Mononuclear cell (primary cell): ENCODE measurements around the gene ELP5. TPM values are rescaled to one million over a fixed set of nuclear protein-coding genes. Genes with fewer than 3 reads are reported as not detected.

ENCODE experiments used
- H3K27me3 ChIP-seq: 2 replicates; pipeline ENCODE4 v1.6.0; 2011; ENCODE audit warnings: low read length, control low read depth; ENCODE audit not compliant: insufficient read depth
- H3K4me1 ChIP-seq: 2 replicates; pipeline ENCODE4 v1.5.1; 2011; ENCODE audit warnings: mild to moderate bottlenecking, low read length, control low read depth; ENCODE audit not compliant: insufficient read depth
- H3K4me3 ChIP-seq: 2 replicates; pipeline ENCODE4 v1.5.1; 2011; ENCODE audit warnings: mild to moderate bottlenecking, low read length, moderate library complexity
- H3K9me3 ChIP-seq: 2 replicates; pipeline ENCODE4 v1.5.1; 2011; ENCODE audit warnings: low read depth, mild to moderate bottlenecking, control low read depth, low read length
- total RNA-seq: library from RNA; depleted of rRNA; stranded (reverse); fragments of >200 nt; gene quantifications from one replicate; pipeline ENCODE4 v1.2.3, GENCODE V29; 2012

ELP5 gene
- total RNA-seq, 1 donor: 14.4 TPM

DNA sequence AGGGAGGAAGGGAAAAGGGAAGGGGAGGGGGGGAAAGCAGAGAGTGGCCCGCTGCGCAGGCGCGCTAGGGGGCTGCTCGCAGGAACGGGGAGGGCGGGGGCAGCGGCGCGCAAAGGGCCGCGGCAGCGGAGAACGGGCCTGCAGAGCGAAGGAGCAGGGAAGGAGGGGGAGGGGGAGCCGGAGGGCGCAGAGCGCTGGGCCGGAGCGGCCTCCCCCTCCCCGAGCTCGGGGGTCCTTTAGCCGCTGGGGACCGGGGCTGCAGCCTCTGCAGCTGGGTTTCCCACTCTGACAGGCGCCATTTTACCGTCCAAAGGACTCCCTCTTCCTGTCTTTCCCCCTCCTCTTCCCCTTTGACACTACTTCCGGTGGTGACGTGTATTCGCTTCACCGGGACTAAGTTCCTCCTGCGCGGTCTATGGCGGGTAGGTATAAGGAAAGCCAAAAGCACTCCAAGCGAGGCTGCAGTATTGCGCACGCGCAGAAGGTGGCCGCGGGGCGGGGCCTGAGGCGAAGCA is 297 bp upstream of the ELP5 start, which contains the start of gene CTDNEP1:
TSS of gene CTDNEP1 (minus strand) at position 74 of the 515 bp plus-strand sequence. CDS start 438 bp downstream, outside the sequence.
- no peaks in the 10 kb centered on the region for H3K27me3 ChIP-seq
- peaks cover 39% of the 10 kb centered on the region for H3K4me1 ChIP-seq
- peak within 1 kb of the TSS; percentile 55 for H3K4me3 ChIP-seq

GRCh38 chr17:7253082-7253481 is 1.1 kb downstream of the ELP5 start:
- H3K27me3 ChIP-seq: no peaks in the 10 kb centered on the region
- H3K4me1 ChIP-seq: peaks cover 39% of the 10 kb centered on the region
- no peak overlapping the region for H3K4me3 ChIP-seq
- no peaks in the 10 kb centered on the region for H3K9me3 ChIP-seq

More for the DNA sequence above, 297 bp upstream of the ELP5 start, which contains the start of gene CTDNEP1:
- H3K9me3 ChIP-seq: no peaks in the 10 kb centered on the region

DNA sequence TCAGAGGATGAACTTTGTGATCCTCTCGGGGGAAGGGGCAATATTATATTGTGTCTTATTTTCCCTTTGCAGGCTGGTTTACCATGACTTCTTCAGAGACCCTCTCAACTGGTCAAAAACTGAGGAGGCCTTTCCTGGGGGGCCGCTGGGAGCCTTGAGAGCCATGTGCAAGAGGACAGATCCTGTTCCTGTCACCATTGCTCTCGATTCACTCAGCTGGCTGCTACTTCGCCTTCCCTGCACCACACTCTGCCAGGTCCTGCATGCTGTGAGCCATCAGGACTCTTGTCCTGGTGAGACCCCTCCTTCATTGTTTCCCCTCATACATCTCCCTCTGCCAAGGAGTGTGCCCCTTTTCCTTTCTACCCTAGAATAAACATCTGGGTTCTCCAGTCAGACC is 2.5 kb downstream of the ELP5 start:
- Histone ChIP-seq H3K9me3 (no peaks in the 10 kb centered on the region), H3K4me3 (no peak overlapping the region), H3K4me1 (peaks cover 33% of the 10 kb centered on the region), H3K27me3 (no peaks in the 10 kb centered on the region)

DNA sequence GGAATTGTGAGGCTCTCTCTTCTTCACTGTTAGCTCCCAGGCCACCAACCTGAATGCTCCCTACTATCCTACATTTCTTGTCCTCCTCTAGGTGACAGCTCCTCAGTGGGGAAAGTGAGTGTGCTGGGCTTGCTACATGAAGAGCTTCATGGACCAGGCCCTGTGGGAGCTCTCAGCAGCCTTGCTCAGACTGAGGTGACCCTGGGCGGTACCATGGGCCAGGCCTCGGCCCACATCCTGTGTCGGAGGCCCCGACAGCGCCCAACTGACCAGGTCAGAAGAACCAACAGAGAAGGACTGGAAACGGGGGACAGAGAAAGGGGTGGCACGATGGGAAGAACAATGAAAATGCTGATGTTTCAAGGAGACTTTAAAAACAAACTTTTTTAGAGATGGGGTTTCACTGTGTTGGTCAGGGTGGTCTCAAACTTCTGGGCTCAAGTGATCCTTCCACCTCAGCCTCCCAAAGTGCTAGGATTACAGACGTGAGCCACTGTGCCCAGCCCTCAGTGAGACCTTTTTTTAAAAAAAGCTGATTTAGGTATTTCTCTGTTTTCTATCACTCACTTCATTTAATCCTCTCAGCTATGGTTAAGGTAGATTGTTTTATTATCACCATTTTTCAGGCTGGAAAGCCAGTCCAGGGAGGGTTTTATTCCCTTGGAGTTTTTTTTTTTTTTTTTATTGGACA is 4.9 kb downstream of the ELP5 start:
- H3K4me3 ChIP-seq: no peak overlapping the region
- H3K4me1 ChIP-seq: peaks cover 31% of the 10 kb centered on the region

DNA sequence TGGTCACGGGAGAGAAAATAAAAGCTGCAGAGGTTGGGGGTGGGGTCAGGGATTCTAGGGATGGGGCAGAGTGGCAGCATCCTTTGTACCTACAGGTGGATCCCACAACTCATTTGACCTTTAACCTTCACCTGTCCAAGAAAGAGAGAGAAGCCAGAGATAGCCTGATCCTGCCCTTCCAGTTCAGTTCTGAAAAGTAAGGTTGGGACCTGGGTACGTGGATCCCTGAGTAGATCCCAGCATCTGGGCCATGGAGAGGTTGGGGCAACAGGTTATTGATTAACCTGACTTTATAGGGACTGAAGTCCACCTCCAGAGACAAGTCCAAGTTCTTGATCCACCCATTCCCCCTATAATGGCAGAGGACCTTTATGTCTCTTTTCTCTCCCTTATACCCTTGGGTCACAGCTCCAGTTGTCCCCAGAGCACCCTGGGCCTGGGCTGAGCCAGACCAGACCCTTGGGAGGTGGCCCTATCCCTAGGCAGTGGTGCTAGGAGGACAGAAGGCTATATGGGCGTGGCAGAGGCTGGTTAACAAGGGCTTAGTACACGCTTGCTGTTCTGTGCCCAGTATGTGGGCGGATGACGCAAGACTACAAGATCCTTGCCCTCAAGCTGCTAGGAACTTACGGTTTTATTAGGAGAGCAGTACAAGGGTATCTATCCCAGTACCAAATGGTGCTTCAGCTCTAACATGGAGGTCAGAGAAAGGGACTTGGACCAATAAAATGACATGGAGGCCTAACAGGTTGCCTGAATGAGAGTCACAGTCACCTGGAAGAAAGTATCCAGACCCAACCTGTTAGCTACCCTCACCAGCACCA is 6.9 kb downstream of the ELP5 start:
- H3K4me1 ChIP-seq: peaks cover 38% of the 10 kb centered on the region
- no peaks in the 10 kb centered on the region for H3K9me3 ChIP-seq
- H3K4me3 ChIP-seq: no peak overlapping the region
- peaks cover 24% of the 10 kb centered on the region for H3K27me3 ChIP-seq

More for the DNA sequence above, 4.9 kb downstream of the ELP5 start:
- no peaks in the 10 kb centered on the region for H3K9me3 ChIP-seq
- peaks cover 9% of the 10 kb centered on the region for H3K27me3 ChIP-seq

- no peaks in the 10 kb centered on the region for H3K9me3 ChIP-seq
- H3K27me3 ChIP-seq: peaks cover 27% of the 10 kb centered on the region
- H3K4me1 ChIP-seq: peaks cover 38% of the 10 kb centered on the region
- H3K4me3 ChIP-seq: no peak overlapping the region
Observed at GRCh38 chr17:7259555-7259889, 7.5 kb downstream of the ELP5 start.

DNA sequence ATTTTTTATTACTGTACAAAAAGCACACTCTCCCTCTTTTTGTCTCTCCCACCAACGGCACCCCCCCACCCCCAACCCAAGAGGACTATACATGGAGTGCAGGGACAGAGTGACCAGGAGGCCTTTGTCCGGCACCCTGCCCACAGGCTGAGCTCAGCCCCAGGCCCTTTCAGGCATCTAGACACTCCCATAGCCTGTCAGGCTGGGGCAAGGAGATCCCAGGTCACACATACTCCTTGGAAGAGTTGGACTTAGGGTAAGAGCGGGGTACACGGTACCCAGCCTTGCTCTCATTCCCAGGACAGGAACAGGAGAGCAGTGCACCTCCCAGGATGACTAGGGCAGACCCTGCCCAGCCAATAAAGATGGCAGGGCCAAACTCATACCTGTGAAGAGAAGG is 8.1 kb downstream of the ELP5 start:
- Histone ChIP-seq H3K9me3 (no peaks in the 10 kb centered on the region), H3K27me3 (peaks cover 28% of the 10 kb centered on the region), H3K4me3 (no peak overlapping the region), H3K4me1 (peaks cover 38% of the 10 kb centered on the region)

DNA sequence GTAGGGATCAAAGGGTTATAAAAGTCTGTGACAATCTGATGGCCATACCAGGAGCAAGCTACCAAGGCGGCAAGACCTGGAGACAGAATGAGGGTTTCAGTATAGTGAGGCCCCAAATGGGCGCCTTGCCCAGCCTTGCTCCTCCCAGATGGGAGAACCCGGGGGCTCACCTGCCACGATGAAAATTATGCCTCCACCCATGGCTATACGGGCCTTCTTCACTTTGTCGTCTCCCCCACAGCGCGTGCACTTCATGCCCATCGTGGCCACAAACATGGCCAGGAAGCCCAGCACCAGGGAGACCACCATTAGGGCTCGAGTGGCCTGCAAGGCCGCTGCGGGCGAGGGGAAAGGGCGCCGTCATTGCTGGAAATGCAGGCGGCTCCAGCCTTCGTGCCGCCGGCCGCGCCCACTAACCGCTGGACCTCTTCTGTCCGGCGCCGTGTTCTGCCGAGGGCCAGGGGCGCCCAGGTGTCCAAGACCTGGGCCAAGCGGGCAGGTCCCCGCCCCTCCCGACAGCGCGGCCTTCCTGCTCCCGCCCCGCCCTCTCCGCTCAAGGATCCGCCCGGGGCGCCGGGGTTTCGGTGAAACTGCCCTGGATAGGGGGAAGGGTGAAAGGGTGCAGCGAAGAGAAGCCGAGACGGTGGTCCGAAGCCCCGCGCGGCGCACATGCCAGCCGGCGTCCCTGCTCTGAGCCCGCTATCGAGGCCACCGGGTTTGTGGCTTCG is 8.8 kb downstream of the ELP5 start:
- H3K27me3 ChIP-seq: peaks cover 28% of the 10 kb centered on the region
- H3K4me3 ChIP-seq: peak overlapping the region; percentile 30
- H3K4me1 ChIP-seq: peaks cover 38% of the 10 kb centered on the region
- no peaks in the 10 kb centered on the region for H3K9me3 ChIP-seq

GRCh38 chr17:7261379-7262191 is 9.6 kb downstream of the ELP5 start:
- Histone ChIP-seq H3K4me1 (peaks cover 38% of the 10 kb centered on the region), H3K9me3 (no peaks in the 10 kb centered on the region), H3K27me3 (peaks cover 28% of the 10 kb centered on the region), H3K4me3 (peak overlapping the region; percentile 30)

DNA sequence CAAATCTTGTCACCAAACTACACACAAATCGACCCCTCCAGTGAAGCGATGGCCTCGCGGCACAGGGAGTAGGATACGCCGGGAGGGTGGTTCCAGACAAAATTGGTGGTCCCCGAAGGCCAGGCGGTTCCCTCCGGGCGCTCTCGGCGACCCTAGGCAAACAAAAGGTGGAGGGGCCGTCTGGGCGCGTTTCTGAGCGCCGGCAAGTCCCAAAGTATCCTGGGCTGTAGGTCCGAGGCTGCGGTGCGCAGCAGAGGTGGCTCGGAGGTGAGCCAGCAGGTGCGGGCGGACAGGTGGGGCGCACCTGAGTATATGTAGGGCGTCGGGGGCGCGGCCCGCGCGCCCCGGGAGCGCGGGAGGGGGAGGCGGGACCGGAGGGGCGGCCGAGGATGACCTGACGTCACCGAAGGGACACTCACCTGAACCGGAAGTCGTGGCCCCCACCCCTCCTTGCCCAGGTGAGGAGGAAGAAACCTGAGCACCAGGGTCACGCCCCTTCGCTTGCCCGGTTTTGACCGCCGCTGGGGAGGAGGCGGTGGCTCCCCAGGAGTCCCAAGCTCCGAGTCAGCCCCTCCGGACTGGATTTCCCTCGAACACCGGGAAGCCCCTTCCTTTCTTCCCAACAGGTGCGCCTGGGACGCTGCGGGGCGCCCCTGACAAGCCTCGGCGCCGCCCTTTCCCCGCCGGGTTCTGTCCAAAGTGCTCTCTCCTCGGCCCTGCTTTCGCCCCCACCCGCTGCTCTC is 10.3 kb downstream of the ELP5 start, which contains the start of gene CLDN7:
TSS of gene CLDN7 (minus strand) at position 287 of the 743 bp plus-strand sequence. CDS start 435 bp downstream, outside the sequence.
- Histone ChIP-seq H3K4me3 (peak within 1 kb of the TSS; percentile 30), H3K27me3 (peaks cover 28% of the 10 kb centered on the region), H3K9me3 (no peaks in the 10 kb centered on the region), H3K4me1 (peaks cover 38% of the 10 kb centered on the region)

DNA sequence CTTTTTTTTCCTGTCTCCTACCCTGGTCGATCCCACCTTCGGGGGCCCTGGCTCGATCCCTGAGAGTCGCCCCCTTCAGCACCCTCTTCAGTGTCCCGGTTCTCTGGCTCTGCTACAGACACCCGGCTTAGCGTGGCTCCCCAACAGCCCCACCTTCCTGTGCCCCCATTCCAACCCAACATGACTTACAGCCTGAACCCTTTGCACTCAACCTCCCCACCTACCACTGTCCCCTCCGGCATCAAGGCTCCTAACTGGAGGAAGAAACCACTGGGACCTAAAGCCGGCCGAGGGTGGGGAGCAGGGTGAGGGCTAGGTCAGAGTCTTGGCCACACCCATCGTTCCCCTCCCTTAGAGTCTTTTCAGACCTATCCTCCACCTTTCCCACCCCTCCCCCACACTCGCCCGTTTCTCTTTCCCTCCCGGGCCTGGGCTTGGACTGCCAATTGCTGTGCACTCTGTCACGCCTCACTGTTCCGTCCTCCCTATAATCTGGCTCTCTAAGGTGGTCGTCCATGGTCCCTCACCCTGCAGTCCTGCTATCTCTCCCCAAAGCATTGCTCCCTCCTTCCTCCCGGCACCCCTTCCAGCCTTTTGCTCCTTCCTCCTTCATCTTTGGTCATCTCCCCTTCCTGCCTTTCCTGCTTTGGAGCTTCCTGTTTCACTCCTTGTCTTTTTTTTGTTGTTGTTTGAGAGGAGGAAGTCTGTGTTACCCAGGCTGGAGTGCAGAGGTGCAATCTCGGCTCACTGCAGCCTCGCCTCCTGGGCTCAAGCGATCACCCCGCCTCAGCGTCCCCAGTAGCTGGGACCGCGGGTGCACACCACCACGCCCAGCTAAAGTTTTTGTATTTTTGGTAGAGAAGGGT is 11.2 kb downstream of the ELP5 start:
- Histone ChIP-seq H3K4me3 (peak overlapping the region; percentile 15), H3K27me3 (peaks cover 28% of the 10 kb centered on the region), H3K4me1 (peaks cover 38% of the 10 kb centered on the region), H3K9me3 (no peaks in the 10 kb centered on the region)

DNA sequence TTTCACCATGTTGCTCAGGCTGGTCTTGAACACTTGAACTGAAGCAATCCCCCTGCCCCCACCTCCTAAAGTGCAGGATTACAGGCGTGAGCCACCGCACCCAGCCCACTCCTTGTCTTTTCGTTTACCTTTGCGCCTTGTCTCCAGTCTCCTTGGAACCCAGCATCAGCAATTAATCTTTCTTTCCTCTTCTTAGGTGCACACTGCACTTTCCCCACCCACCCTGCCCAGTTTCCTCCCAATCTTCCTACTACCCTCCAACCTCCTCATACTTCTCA is 11.7 kb downstream of the ELP5 start:
- no peak overlapping the region for H3K4me3 ChIP-seq
- peaks cover 38% of the 10 kb centered on the region for H3K4me1 ChIP-seq
- no peaks in the 10 kb centered on the region for H3K9me3 ChIP-seq
- H3K27me3 ChIP-seq: peaks cover 28% of the 10 kb centered on the region

DNA sequence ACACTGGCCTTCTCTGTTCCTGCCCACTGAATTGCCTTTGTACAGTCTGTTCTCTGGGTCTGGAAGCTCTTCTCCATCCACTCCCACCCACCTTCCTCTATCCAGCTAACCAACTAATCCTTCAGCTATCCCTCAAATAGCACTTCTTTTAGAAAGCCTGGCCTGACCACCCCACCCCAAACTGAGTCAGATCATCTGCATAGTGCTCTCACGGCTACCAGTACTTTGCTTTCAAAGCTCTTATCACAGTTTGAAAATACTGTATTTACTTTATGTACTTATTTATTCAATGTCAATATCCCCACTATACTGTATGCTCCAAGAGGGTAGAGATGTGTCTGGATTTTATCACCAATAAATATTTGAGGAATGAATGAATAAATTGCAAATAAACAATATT is 14.8 kb downstream of the ELP5 start:
- Histone ChIP-seq H3K4me3 (no peak overlapping the region), H3K27me3 (peaks cover 21% of the 10 kb centered on the region), H3K4me1 (peaks cover 20% of the 10 kb centered on the region), H3K9me3 (no peaks in the 10 kb centered on the region)
